ENCODE results near the gene TMEM126A.

- TF ChIP-seq EZH2 (IDR thresholded peaks at IDR 0.05; ENCODE audit: borderline replicate concordance) (no peak), CTCF (IDR thresholded peaks at IDR 0.05; ENCODE audit: poor library complexity) (no peak)
Observed at GRCh38 chr11:85627332-85627997, 20.3 kb upstream of the TMEM126A start, which contains the start of gene DLG2.

Data from hepatocyte (in vitro differentiated cells).